ENCODE results near the gene NACC1.

NACC1 gene

DNA sequence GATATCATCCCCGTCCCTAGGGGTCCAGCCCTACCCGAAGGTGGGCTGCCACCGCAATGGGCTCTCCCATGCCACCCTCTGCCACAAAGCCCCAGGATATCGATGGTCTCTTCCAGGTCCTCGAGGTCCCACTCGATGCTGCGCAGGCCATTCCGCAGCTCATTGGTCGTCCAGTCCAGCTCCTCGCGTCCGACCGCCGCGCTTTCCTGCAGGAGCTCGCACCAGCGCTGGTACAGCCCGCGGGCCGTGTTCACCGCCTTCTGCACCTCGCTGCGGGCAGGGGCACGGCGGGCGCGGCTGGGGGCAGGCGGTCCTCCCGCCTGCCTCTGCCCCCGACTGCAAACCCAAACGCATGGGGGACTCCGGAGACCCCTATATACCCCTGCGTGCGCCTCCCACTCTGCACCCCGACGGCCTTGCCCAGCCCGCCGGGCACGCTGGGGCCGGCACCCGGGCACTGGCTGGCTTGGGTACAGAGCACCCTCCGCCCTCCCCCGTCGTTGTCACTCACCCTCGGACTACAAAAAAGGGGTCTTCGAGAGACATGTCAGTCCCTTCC, 31.6 kb downstream of the NACC1 start:
- DNase-seq = no peak

- peak; percentile 94 for DNase-seq
Measured at GRCh38 chr19:13150187-13150930, 32.3 kb downstream of the NACC1 start, which contains the start of the genes IER2 and STX10. Gene IER2 (plus strand): TSS chr19:13150411. CDS start chr19:13153187, 2,776 bp downstream. Gene STX10 (minus strand): TSS chr19:13150375. CDS start chr19:13150173, 202 bp downstream.

- peak; percentile 27 for DNase-seq
Measured at GRCh38 chr19:13150931-13151604, 33.0 kb downstream of the NACC1 start.

DNA sequence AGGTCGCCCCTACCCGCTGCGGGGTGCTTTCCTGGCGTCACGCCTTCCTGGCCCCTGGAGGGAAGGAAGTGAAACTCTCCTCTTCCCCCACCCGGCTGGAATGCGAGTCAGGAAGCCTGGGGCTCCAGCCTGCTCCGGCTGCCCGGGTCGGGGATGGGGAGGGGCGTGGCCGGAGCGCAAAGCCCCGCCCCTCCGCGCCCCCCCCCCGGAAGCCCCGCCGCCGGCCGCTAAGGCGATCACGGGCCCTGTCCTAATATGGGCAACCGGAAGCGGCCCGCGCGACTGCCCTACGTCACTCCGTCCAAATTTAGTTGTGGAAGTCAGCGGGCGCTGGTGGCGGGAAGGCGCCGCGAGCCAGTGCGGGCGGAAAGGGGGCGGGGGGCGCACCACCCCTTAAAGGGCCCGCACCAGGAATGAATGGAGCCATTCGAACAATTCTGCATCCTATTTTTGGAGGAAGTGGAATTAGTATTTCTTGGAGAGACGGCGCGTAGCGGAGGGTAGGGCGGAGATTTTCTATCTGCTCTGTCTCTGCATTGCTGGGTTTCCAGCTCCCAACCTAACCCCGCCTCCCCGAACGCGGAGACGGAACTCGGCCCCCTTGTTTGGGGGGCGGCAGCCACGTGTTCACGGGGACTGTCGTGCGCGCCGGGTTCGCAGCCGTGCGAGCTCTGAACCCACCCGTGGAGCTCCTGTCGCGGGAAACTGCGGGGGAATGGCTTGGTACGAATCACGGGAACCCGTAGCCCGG, 33.7 kb downstream of the NACC1 start:
- peak; percentile 96 for DNase-seq

DNA sequence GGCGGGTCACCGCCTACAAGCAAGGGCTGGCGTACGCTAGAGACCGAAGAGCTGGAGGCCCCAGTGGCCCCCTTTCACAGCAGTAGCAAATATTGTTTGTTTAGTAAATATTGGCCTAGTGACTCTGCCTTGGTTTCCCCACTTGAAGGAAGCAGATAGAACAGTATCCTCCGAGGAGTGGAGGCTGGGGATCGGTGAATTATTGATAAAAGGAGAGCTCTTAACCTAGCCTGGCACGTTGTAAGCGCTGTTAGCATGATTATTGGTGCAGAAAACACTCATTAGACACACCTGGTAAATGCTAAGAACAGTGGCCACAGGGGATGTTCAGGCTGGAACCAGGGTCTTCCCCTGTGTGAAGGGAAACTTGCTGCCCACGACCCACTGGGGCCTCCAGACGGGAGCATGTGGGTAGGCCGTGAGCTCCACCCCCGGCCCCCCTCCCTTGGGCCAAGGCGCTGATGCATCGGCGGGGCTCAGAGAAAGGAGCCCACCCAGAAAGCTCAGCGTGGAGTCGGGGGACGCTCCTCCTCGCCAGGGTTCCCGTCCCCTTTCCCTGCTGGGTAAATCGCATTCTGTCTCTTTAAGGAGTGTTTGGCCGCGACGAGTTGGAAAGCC, 34.4 kb downstream of the NACC1 start:
- DNase-seq = no peak

- DNase-seq = peak; percentile 98
Measured at GRCh38 chr19:13152974-13153568, 35.0 kb downstream of the NACC1 start.

DNA sequence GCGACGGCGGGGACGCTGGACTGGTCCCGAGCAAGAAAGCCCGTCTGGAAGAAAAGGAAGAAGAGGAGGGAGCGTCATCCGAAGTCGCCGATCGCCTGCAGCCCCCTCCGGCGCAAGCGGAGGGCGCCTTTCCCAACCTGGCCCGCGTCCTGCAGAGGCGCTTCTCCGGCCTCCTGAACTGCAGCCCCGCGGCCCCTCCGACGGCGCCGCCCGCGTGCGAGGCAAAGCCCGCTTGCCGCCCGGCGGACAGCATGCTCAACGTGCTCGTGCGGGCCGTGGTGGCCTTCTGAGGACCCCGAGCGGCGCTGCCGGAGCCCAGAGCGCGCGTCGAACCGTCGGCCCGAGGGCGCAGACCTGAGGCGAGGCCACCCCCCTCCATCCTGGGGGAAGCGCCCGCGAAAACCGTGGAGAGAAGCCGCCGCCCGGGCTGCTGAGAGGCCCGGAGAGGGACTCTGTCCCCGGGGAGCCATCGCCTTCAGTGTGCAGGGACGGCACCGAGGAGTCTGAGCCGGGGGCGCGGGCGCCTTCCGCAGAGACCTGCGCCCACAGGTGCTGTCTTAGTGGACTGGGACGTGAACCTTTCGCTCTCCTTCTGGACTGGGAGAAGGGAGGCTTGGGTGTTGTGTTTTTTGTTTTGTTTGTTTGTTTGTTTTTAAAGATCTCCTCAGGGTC, 35.6 kb downstream of the NACC1 start:
- DNase-seq = no peak

- DNase-seq = peak; percentile 69
Measured at GRCh38 chr19:13154241-13154778, 36.2 kb downstream of the NACC1 start.

DNA sequence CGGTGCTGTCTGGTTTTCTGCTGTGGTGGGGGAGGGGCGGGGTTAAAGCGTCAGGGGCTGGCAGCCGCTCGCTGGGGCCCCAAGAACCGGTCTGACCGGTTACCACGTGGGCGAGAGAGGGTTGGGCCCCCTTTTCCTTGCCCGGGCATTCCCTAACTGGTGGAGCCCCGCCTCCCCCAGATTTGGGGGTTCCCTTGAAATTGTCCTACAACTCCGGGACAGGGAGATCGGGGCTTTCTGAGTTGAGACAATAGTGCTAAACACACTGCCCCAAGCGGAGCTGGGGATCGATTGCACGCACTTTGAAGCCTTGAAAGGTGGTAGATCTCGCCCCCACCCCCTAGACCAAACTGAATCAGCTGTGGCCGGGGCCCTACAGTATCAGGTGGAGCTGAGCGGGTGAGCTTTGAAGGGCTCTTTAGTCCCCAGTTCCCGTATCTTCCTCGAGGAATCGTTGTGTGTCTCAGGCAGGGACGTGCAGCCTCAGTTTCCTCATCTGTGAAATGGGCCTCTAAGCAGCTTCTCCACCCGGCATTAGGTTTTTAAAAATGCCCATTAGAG, 36.9 kb downstream of the NACC1 start:
- peak; percentile 82 for DNase-seq

DNA sequence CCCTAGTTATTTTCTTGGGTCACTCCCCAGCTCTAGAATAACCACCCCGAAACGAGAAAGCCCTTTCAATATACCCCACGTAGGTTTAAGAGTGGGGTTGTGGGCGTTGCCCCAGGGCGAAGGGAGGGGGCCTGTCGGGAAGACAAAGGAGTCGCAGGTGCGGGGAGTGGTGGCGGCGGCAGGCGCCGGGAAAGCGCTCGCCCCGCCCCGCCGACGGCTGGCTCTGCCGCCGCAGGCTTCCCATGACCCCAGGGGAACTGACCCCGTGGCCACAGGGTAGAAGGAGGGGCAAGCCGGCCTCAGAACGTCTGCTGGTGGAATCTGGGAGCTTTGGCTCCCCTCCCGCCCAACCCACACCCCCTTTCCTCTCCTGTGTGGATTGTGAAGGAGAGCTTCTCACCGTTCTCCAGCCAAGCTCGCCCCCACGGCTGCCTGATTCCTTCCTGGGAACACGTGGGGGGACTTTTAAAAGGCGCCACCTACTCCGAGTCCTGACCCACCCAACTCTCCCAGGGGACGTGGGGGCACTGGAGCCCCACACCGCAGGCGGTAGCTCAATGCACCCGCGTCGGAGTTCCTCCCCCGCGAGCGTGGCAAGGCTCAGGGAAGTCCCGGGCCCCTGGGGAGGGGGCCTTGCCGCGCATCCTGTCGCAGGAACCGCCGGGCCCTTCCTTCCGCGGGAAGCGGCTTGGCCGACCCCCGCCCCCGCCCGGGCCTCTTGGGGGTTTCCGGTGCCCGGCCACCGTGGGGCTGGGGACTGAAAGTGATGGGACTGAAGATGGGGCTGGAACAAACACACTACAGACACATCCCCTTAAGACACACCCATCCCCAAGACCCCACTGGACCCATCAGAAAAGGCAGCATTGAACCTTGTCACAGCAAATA, 37.7 kb downstream of the NACC1 start:
- peak; percentile 58 for DNase-seq

DNA sequence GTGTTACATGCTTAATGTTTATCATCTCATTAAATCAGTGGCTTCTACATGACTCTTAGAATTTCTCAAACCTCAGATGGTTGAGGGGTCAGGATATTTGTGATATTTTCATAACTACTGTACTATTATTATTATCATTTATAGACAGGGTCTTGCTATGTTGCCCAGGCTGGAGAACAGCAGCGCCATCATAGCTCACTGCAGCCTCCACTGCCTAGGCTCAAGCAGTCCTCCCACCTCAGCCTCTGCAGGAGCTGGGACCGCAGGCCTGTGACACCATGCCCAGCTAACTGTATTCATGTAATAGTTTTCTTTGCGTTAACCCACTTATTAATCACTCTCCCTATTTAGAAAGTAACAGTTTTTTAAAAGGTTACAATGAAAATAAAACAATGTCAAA, 41.6 kb downstream of the NACC1 start:
- DNase-seq = no peak

GRCh38 chr19:13160557-13160956, 42.5 kb downstream of the NACC1 start:
- DNase-seq = no peak

DNA sequence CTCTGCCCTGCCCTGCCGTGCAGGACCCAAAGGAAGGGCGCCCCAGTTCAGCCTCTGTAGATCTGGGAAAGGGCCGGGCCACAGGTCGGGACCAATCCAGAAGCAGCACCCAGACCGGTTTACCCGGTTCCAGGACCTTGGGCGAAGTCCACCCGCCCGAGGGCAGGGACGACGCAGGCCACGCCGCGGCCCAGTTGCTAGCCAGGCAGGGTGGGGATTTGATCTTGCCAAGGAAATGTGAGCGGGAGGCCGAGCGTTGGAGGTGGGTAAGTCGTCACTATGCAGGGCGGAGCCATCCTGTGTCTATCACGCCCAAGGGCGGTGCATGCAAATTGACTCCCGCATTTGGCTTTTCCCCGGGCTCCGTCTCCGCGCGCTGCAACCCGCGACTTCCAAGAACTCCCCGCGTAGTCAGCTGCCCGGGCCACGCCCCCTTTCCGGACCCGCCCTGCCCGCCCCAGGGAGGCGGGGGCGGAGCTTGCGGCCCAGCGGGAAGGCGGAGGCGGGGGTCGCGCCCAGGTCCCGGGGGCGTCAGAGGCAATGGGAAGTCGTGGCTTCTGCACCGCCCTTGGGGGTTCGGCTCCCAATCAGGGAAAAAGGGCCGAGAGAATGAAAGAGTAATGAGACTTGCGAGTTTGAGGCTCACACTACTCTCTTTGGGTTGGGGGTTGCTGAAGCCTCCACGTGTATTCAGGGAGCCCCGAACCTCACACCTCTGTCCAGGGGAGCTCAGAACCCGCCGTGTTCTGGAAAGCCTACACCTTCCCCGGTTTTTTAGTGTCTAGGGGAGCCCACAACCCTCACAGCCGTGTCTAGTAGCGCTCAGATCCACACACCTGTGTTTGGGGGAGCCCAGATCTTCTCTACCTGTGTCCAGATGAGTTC, 44.9 kb downstream of the NACC1 start:
- DNase-seq = peak; percentile 87

GRCh38 chr19:13163609-13164342, 45.7 kb downstream of the NACC1 start:
- peak; percentile 44 for DNase-seq

DNA sequence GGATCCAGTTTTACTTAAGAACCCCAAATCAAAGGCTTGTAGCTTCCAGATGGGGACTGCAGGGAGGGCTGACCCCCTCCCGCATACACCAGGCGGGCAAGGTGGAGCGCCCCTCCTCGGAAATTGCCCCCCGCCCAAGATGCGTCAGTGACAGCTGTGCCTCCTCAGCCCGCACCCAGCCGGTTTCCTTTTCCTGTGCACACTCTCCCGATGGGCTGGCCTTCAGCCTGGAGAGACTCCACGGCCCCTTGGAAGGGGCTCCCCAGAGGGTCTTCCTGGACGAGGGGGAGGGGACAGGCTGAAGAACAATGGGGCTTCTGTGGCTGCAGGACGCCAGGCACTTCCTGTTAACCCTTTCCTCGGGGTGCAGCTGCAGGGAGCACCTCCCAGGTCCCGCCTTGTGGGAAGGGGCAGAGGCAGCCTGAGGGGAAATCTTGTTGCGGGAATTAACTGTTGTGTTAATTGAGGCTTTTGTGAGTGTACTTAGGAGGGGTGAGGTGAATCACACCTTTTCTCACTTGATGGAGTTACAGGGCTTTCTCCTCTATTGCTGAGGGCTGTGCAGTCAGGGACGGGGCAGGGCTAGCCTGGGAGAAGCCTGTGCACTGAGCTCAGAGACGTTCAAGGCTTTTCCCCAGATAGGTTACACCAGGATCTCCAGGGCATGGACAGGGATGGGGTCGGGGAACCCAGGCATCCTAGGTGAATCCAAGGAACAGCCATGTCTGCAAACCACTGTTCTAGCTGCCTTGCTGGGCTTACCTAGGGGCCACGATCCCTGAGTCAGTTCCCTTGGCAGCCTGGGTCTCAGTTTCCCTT, 46.5 kb downstream of the NACC1 start:
- peak; percentile 37 for DNase-seq

GRCh38 chr19:13165162-13165997, 47.3 kb downstream of the NACC1 start:
- DNase-seq = no peak

Measured in stimulated activated CD4-positive, alpha-beta T cell treated with anti-CD3 and anti-CD28 coated beads, Interleukin-4, amount 100 ng/mL, for 24 hours (primary cell).